NCI-H526 (cell line): ENCODE measurements around the gene DHPS.
"Not testable (repeated sequence)": the region's sequence is repeated elsewhere in the genome, so short reads cannot be mapped to it uniquely, and the experiment has no call there.

ENCODE experiments used
- DNase-seq, 2 experiments: peaks; one replicate each; lab custom pipeline; 2025; lab: John Stamatoyannopoulos, UW

DHPS gene

DNA sequence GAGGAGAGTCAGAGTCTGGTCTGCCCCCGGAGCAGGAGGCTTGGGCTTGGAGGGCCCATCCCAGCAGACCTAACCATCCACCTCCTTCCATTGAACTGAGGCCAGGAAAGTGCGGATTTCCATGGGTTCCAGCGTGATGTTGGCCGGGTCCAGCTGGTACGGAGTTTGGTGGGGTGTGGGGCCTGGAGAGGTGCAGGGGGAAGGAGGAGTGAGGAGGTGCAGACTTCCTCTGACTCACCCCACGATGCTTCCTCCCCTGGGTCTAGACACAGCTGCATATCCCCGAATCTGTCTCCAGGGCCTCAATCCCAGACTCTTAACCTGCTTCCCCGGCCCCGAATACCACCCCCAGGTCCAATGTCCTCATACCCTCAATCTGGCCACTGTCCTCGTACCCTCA lies 35.1 kb downstream of the DHPS start:
- no peak for DNase-seq

DNA sequence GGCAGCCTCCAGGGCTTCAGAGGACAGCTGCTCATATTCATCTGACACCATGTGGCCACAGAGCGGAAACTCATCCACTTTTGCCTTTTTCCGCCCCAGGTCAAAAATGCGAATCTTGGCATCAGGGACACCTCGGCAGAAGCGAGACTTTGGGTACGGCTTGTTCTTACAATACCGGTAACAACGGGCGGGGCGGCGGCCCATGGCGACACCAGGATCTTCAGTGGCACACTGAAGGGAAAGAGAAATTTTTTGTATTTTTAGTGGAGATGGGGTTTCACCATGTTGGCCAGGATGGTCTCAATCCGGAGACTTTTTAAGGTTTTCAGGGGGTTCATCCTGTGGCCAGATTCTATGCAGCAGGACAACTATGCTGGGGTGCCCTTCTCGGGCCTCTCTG lies 38.0 kb downstream of the DHPS start:
- DNase-seq: not testable (repeated sequence)

DNA sequence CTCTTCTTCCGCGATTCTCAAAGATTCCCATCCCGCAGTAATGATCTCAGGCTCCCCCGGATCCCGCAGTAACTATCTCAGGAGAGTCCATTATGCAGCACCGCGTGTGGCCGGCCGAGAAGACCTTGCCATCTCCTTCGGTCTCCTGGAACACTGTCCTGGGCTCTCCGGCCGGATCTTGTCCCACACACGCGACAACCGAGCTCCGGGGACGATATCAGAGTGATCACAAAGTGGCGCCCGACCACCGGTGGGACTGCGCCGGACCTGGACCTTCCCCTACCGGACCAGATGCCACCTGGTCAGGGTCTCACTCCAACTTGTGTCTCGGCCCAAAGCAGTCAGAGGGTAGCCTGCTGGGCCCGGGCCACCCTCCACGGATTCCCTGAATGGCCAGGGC lies 39.2 kb downstream of the DHPS start:
- DNase-seq: no peak

DNA sequence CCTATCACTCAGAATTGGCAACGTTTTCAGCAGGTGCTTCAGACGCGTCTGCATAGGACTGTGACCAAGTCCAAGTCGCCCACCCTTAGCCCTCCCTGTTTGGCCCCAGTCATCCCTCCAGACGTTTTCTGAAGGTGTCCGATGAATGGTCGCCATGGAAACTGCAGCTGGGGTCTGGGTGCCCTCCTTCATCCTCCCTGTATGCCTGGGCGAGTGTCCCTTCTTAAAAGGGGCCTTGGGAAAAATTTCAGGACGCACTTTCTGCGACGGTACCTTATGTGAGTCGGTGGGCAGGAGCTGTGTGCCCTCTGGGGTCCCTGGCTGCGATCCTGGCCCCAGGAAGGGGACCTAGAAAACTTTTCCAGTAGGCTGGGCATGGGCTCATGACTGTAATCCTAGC lies 40.2 kb downstream of the DHPS start:
- no peak for DNase-seq

DNA sequence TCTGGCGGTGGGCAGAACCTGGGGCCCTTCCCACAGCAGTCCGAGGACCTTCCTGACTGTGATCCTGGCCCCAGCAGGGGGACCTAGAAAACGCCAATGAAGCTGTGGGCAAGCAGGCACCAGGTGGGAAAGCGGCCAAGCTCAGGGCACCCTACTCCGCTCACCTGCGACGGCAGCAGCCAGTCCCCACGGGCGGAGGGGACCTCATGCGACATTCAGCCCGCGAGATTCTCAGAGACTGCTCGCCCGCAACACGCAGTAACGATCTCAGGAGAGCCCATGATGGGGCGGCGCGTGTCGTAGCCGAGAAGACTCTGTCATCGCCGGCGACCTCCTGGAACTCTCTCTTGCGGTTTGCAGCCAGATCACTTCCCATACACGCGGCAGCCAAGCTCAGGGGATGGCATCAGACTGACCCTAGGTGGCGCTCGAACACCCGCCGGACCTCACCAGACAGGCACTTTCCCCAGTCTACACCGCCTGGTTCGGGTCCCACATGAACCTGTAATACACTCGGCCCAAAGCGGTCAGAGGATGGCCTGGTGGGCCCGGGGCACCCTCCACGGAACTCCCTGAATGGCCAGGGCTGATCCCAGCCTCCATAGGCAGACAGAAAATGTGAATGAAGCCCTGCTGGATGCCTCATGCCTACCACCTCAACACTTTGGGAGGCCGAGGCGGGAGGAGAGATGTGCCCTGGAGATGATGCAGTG lies 41.6 kb downstream of the DHPS start:
- DNase-seq: peak; percentile 35 to 80

DNA sequence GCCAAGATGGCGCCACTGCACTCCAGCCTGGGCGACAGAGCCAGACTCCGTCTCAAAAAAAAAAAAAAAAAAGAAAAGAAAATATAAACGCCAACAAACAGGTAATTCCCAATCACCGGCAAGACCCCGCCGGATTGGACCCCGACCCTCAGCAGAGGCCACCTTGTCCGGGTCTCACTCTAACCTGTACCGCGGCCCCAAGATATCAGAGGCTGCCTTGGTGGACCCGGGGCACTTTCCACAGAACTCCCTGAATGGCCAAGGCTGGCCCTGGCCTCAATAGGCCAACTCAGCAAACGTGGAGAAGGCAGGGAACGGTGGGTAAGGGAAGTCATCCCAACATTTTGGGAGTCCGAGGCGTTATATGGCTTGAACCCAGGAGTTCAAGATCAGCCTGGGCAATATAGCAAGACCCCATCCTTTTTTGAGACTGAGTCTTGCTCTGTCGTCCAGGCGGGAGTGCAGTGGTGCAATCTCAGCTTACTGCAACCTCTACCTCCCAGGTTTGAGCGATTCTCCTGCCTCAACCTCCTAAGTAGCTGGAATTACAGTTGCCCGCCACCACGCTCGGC lies 43.0 kb downstream of the DHPS start:
- DNase-seq: no peak

DNA sequence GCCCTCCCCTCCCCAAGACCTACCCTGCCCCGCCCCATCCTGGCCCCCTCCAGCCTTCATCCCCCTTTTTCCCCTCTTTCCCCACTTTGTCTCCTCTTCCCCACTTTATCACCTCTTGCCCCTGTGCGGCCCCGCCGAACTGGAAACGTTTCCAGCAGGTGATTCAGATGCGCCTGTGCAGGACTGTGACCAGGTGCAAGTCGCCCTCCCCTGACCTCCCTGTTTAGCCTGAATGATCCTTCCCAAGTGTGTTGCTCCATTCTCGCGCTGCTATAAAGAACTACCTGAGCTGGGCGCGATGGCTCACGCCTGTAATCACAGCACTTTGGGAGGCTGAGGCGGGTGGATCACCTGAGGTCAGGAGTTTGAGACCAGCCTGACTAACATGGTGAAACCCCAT lies 45.0 kb downstream of the DHPS start:
- DNase-seq: peak in 1 of 2 experiments; percentile 7

DNA sequence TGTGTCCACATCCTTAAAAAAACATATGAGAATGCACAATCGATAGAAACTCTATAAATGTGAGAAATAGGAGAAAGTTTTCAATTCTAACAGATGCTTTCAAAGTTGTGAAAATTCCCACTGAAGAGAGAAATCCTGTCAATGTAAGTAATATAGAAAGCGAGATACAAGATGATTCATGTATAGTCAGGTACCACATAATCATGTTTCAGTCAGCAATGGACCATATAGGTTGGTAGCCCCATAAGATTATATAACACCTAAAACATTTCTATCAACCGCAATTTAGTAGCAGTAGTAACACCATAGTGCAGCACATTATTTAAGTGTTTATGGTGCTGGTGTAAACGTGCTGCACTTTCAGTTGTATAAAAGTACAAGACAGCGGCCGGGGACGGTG lies 52.5 kb downstream of the DHPS start:
- DNase-seq: no peak

DNA sequence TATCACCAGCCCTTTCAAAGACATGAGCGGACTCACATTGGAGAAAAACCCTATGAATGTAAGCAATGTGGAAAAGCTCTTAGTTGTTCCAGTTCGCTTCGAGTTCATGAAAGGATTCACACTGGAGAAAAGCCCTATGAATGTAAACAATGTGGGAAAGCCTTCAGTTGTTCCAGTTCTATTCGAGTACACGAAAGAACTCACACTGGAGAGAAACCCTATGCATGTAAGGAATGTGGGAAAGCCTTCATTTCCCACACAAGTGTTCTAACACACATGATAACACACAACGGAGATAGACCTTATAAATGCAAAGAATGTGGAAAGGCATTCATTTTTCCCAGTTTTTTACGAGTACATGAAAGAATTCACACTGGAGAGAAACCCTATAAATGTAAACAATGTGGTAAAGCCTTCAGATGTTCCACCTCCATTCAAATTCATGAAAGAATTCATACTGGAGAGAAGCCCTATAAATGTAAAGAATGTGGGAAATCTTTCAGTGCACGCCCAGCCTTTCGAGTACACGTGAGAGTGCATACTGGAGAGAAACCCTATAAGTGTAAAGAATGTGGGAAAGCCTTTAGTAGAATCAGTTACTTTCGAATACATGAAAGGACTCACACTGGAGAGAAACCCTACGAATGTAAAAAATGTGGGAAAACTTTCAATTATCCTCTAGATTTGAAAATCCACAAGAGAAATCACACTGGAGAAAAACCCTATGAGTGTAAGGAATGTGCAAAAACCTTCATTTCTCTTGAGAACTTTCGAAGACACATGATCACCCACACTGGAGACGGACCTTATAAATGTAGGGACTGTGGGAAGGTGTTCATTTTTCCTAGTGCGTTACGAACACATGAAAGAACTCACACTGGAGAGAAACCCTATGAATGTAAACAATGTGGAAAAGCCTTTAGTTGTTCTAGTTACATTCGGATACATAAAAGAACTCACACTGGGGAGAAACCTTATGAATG lies 53.3 kb downstream of the DHPS start:
- DNase-seq: no peak

DNA sequence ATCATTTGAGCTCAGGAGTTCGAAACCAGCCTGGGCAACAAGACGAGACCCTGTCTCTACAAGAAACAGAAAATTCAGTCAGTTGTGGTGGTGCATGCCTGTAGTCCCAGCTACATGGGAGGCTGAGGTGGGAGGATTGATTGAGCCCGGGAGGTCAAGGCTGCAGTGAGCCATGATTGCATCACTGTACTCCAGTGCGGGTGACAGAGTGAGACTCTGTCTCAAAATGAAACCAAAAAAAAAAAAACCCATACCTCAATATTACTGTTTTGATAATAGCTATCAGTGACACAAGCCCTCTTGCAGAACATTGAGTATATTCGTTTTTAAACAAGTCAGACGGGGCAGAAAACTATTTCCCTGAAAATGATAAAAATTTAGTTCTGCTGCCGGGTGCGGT lies 54.7 kb downstream of the DHPS start:
- DNase-seq: no peak
